Measurements from ENCODE around the gene CCNG2.
A peak's percentile ranks its signal among the peaks of the same experiment; 100 is the strongest.

The CCNG2 gene

GRCh38 chr4:77201857-77202256, 44.9 kb downstream of the CCNG2 start:
- DNase-seq (ENCODE audit: low read depth in 2 of 2): no peak

- no peak for DNase-seq (ENCODE audit: low read depth in 2 of 2)
These were observed 45.5 kb downstream of the CCNG2 start for GRCh38 chr4:77202491-77202890.

- DNase-seq (ENCODE audit: low read depth in 2 of 2): peak; percentile 23 to 61
These were observed 46.6 kb downstream of the CCNG2 start for GRCh38 chr4:77203380-77204197.

- no peak for DNase-seq (ENCODE audit: low read depth in 2 of 2)
These were observed 47.6 kb downstream of the CCNG2 start for GRCh38 chr4:77204621-77205020.

GRCh38 chr4:77209012-77209411, 52.0 kb downstream of the CCNG2 start:
- DNase-seq (ENCODE audit: low read depth in 2 of 2): no peak

- no peak for DNase-seq (ENCODE audit: low read depth in 2 of 2)
These were observed 52.9 kb downstream of the CCNG2 start for GRCh38 chr4:77209936-77210335.

GRCh38 chr4:77215107-77215506, 58.1 kb downstream of the CCNG2 start:
- DNase-seq (ENCODE audit: low read depth in 2 of 2): no peak

- DNase-seq (ENCODE audit: low read depth in 2 of 2): no peak
These were observed 60.5 kb downstream of the CCNG2 start for GRCh38 chr4:77217526-77217925.

GRCh38 chr4:77219266-77219665, 62.3 kb downstream of the CCNG2 start:
- DNase-seq (ENCODE audit: low read depth in 2 of 2): no peak

Data from stimulated activated CD4-positive, alpha-beta T cell treated with anti-CD3 and anti-CD28 coated beads, Interleukin-1b, Interleukin-23, amount 100 ng/mL, for 4 hours (primary cell).